H1 (cell line): ENCODE measurements around the gene PEX13. TPM values are rescaled to one million over a fixed set of nuclear protein-coding genes. Genes with fewer than 3 reads are reported as not detected.
A peak's percentile ranks its signal among the peaks of the same experiment; 100 is the strongest.

Experiments used
- CTCF ChIA-PET: fragments of 300-600 bp; sonication (Branson Sonifier 250); formaldehyde crosslinking; loops from one replicate; lab custom pipeline; 2021; ENCODE audit not compliant: partially characterized antibody; lab: Charles Lee
- POLR2A ChIA-PET: fragments of 300-600 bp; sonication (Branson Sonifier 250); formaldehyde crosslinking; loops from one replicate; lab custom pipeline; 2021; ENCODE audit warnings: inconsistent platforms; ENCODE audit not compliant: partially characterized antibody; lab: Charles Lee
- DNase-seq, 2 experiments: peaks; one replicate each; pipeline versions ENCODE4 v3.0.0 to v3.0.0-alpha.2; 2010 to 2022; ENCODE audit warnings: low spot score in 2 of 2, low read depth in 1 of 2, mixed read lengths in 1 of 2
- FAIRE-seq: peaks from 2 replicates; lab custom pipeline; 2011; peaks lifted over from hg19 to GRCh38; lab: Jason Lieb, UNC
- H2AFZ ChIP-seq: 2 replicates; pipeline ENCODE4 v1.8.1; 2012; ENCODE audit warnings: low read length, inconsistent platforms
- H2AK5ac ChIP-seq: 2 replicates; pipeline ENCODE4 v1.6.1; 2013; ENCODE audit warnings: low read depth, low read length
- H2BK120ac ChIP-seq: replicated peaks from 2 replicates; pipeline ENCODE3; 2013; ENCODE audit warnings: low read depth, low read length, inconsistent platforms
- H2BK12ac ChIP-seq: 2 replicates; pipeline ENCODE4 v1.6.1; 2013; ENCODE audit warnings: low read depth, low read length
- H2BK15ac ChIP-seq: 2 replicates; pipeline ENCODE4 v1.6.1; 2013; ENCODE audit warnings: low read length
- H2BK20ac ChIP-seq: 2 replicates; pipeline ENCODE4 v1.6.1; 2013; ENCODE audit warnings: low read length
- H2BK5ac ChIP-seq: 2 replicates; pipeline ENCODE4 v1.6.1; 2013; ENCODE audit warnings: low read depth, low read length
- H3K14ac ChIP-seq: 2 replicates; pipeline ENCODE4 v1.6.1; 2013; ENCODE audit warnings: inconsistent platforms; ENCODE audit not compliant: insufficient read length
- H3K18ac ChIP-seq: 2 replicates; pipeline ENCODE4 v1.6.1; 2013; ENCODE audit warnings: low read length; ENCODE audit errors: extremely low read depth
- H3K23ac ChIP-seq: 2 replicates; pipeline ENCODE4 v1.6.1; 2013; ENCODE audit warnings: inconsistent platforms; ENCODE audit not compliant: insufficient read length
- H3K23me2 ChIP-seq: 2 replicates; pipeline ENCODE4 v1.6.1; 2013; ENCODE audit warnings: low read depth, low read length
- H3K27ac ChIP-seq: 2 replicates; pipeline ENCODE4 v1.6.1; 2011; ENCODE audit warnings: low read depth, low read length, inconsistent platforms
- H3K27me3 ChIP-seq, 4 experiments: replicated peaks in 1 of 4; 1 replicate in 1 of 4; 2 replicates in 3 of 4; pipeline versions ENCODE4 v1.6.1 to v1.8.1; 2011 to 2013; ENCODE audit warnings: low read length in 3 of 4, mild to moderate bottlenecking in 3 of 4, inconsistent platforms in 2 of 4, mixed read lengths in 2 of 4, moderate library complexity in 1 of 4; ENCODE audit not compliant: control insufficient read depth in 3 of 4, insufficient read depth in 3 of 4; ENCODE audit errors: extremely low read depth in 1 of 4
- H3K36me3 ChIP-seq, 4 experiments: 2 replicates each; pipeline versions ENCODE4 v1.6.1 to v1.8.1; 2011 to 2013; ENCODE audit warnings: mild to moderate bottlenecking in 4 of 4, low read length in 3 of 4, moderate library complexity in 2 of 4, control low read depth in 1 of 4, inconsistent platforms in 1 of 4; ENCODE audit not compliant: insufficient read depth in 4 of 4, control insufficient read depth in 2 of 4
- H3K4ac ChIP-seq: replicated peaks from 2 replicates; pipeline ENCODE3; 2013; ENCODE audit warnings: low read length, low read depth, mixed read lengths, inconsistent platforms; ENCODE audit not compliant: insufficient read length
- H3K4me1 ChIP-seq, 4 experiments: replicated peaks in 1 of 4; 1 replicate in 1 of 4; 2 replicates in 3 of 4; pipeline versions ENCODE4 v1.6.1 to v1.8.1; 2011 to 2013; ENCODE audit warnings: low read length in 3 of 4, inconsistent platforms in 2 of 4, mixed read lengths in 1 of 4; ENCODE audit not compliant: insufficient read depth in 4 of 4, control insufficient read depth in 3 of 4
- H3K4me2 ChIP-seq, 2 experiments: 2 replicates each; pipeline versions ENCODE4 v1.6.1 to v1.8.1; 2011 to 2013; ENCODE audit warnings: low read depth in 2 of 2, low read length in 2 of 2, control low read depth in 1 of 2, inconsistent platforms in 1 of 2, mild to moderate bottlenecking in 1 of 2; ENCODE audit not compliant: insufficient read depth in 1 of 2
- H3K4me3 ChIP-seq, 4 experiments: fragments of 200-600, 300-600 bp in 1 of 4; sonication (generic), shearing (Covaris generic), sonication (Bioruptor Twin) in 1 of 4; 2 replicates each; pipeline versions ENCODE4 v1.5.1 to v1.8.1; 2011 to 2016; ENCODE audit warnings: low read length in 4 of 4, low read depth in 3 of 4, control low read depth in 2 of 4, inconsistent platforms in 2 of 4, mild to moderate bottlenecking in 2 of 4, mixed read lengths in 1 of 4, moderate library complexity in 1 of 4; ENCODE audit not compliant: insufficient read depth in 2 of 4; ENCODE audit errors: extremely low read depth in 1 of 4
- H3K56ac ChIP-seq: replicated peaks from 2 replicates; pipeline ENCODE3; 2013; ENCODE audit warnings: low read depth, mild to moderate bottlenecking, mixed read lengths, low read length, inconsistent platforms; ENCODE audit not compliant: insufficient read length
- H3K79me1 ChIP-seq: 2 replicates; pipeline ENCODE4 v1.6.1; 2013; ENCODE audit warnings: low read depth, low read length, control low read depth
- H3K79me2 ChIP-seq, 2 experiments: 2 replicates each; pipeline versions ENCODE4 v1.6.1 to v1.8.1; 2012 to 2013; ENCODE audit warnings: low read length in 2 of 2, mild to moderate bottlenecking in 2 of 2, inconsistent platforms in 1 of 2; ENCODE audit not compliant: insufficient read depth in 2 of 2, control insufficient read depth in 1 of 2
- H3K9ac ChIP-seq, 4 experiments: replicated peaks in 1 of 4; 1 replicate in 1 of 4; 2 replicates in 3 of 4; pipeline versions ENCODE4 v1.6.1 to v1.8.1; 2011 to 2013; ENCODE audit warnings: low read depth in 3 of 4, low read length in 3 of 4, control low read depth in 2 of 4, mild to moderate bottlenecking in 2 of 4, moderate library complexity in 2 of 4, inconsistent platforms in 1 of 4; ENCODE audit errors: extremely low read depth in 1 of 4
- H3K9me3 ChIP-seq, 2 experiments: 2 replicates each; pipeline versions ENCODE4 v1.6.1 to v1.8.1; 2012 to 2013; ENCODE audit warnings: mild to moderate bottlenecking in 2 of 2, moderate library complexity in 2 of 2, control low read depth in 1 of 2, inconsistent platforms in 1 of 2, low read depth in 1 of 2, low read length in 1 of 2, mixed read lengths in 1 of 2; ENCODE audit not compliant: insufficient read depth in 2 of 2
- H4K20me1 ChIP-seq, 2 experiments: replicated peaks in 1 of 2; 2 replicates each; pipeline versions ENCODE3 to v1.8.1; 2011 to 2013; ENCODE audit warnings: inconsistent platforms in 2 of 2, low read length in 2 of 2, mild to moderate bottlenecking in 1 of 2; ENCODE audit not compliant: insufficient read depth in 2 of 2, control insufficient read depth in 1 of 2
- H4K5ac ChIP-seq: 2 replicates; pipeline ENCODE4 v1.6.1; 2013; ENCODE audit warnings: low read length, low read depth, mixed read lengths, inconsistent platforms; ENCODE audit not compliant: insufficient read length
- H4K8ac ChIP-seq: 2 replicates; pipeline ENCODE4 v1.8.0; 2013; ENCODE audit warnings: mild to moderate bottlenecking, moderate library complexity, low read length, inconsistent platforms; ENCODE audit not compliant: insufficient read depth; ENCODE audit errors: extremely low read depth
- H4K91ac ChIP-seq: replicated peaks from 2 replicates; pipeline ENCODE3; 2013; ENCODE audit warnings: low read length, mixed read lengths, inconsistent platforms; ENCODE audit not compliant: insufficient read length
- ASH2L ChIP-seq: fragments of 200-600, 300-600 bp; sonication (generic); IDR thresholded peaks from one replicate; pipeline ENCODE4 v1.7.1; 2017; ENCODE audit warnings: low read length
- BRCA1 ChIP-seq: IDR thresholded peaks from 2 replicates; pipeline ENCODE4 v1.6.1; 2012; ENCODE audit warnings: low read depth, low read length, improper control_type of control experiment
- CBX5 ChIP-seq: fragments of 300-800, 300-1000 bp; sonication (generic); IDR thresholded peaks from 2 replicates; pipeline ENCODE4 v1.7.1; 2016; ENCODE audit warnings: antibody characterized with exemption, low read length, low read depth
- FOSL1 ChIP-seq: IDR thresholded peaks from 2 replicates; pipeline ENCODE4 v1.6.1; 2011; ENCODE audit warnings: mild to moderate bottlenecking, low read depth, low read length, moderate library complexity; ENCODE audit not compliant: insufficient read depth
- GTF2F1 ChIP-seq: IDR thresholded peaks from 2 replicates; pipeline ENCODE4 v1.6.1; 2012; ENCODE audit warnings: low read depth, low read length, improper control_type of control experiment, borderline replicate concordance
- JUND ChIP-seq: IDR thresholded peaks from 2 replicates; pipeline ENCODE4 v1.6.1; 2011; ENCODE audit warnings: mild to moderate bottlenecking, improper control_type of control experiment, low read length
- RFX5 ChIP-seq: IDR thresholded peaks from 2 replicates; pipeline ENCODE4 v1.6.1; 2011; ENCODE audit warnings: low read depth, low read length, improper control_type of control experiment, borderline replicate concordance
- RXRA ChIP-seq: IDR thresholded peaks from 2 replicates; pipeline ENCODE4 v1.6.1; 2011; ENCODE audit warnings: low read depth, mild to moderate bottlenecking, low read length, moderate library complexity; ENCODE audit not compliant: insufficient read depth
- SP4 ChIP-seq: IDR thresholded peaks from 2 replicates; pipeline ENCODE4 v1.6.1; 2012; ENCODE audit warnings: low read length, inconsistent platforms
- TAF7 ChIP-seq: optimal IDR thresholded peaks from 2 replicates; pipeline ENCODE3; 2011; ENCODE audit warnings: low read depth, mild to moderate bottlenecking, inconsistent platforms, low read length, moderate library complexity, borderline replicate concordance
- YY1 ChIP-seq: IDR thresholded peaks from 2 replicates; pipeline ENCODE4 v1.6.1; 2011; ENCODE audit warnings: low read depth, mild to moderate bottlenecking, low read length
- ZNF274 ChIP-seq: IDR thresholded peaks from 2 replicates; pipeline ENCODE4 v1.7.0; 2012; ENCODE audit warnings: low read length, borderline replicate concordance; ENCODE audit errors: extremely low read depth
- WGBS, 2 experiments: shearing (Covaris generic) in 1 of 2; methylation state at CpG; one replicate each; pipeline versions ENCODE4 v1.1.6 to v1.1.7; 2013 to 2015; ENCODE audit warnings: low lambda C conversion rate in 2 of 2, mixed read lengths in 2 of 2, inconsistent platforms in 1 of 2, low coverage in 1 of 2, missing lambda C conversion rate in 1 of 2; ENCODE audit not compliant: insufficient replicate concordance in 2 of 2, insufficient coverage in 1 of 2, insufficient read length in 1 of 2; ENCODE audit errors: extremely low coverage in 1 of 2, missing lambda C conversion rate in 1 of 2; 5-methylcytosine and 5-hydroxymethylcytosine counted together
- polyA plus RNA-seq, 7 experiments: library from polyadenylated mRNA; depleted of rRNA in 3 of 7; stranded (reverse) in 5 of 7; unstranded in 2 of 7; fragments of >200 nt in 5 of 7; fragments of 200-250 nt in 2 of 7; gene quantifications; 1 replicate in 5 of 7; 2 replicates in 1 of 7; 4 replicates in 1 of 7; pipeline versions ENCODE4 v1.2.1 to v1.2.3, GENCODE V29; 2011 to 2013; ENCODE audit warnings: missing spikeins in 2 of 7, mixed read lengths in 2 of 7
- total RNA-seq: library from RNA; stranded (reverse); fragmentation: NEBNext Ultra II Directional; extraction: Animal tissue kit (Norgen Biotek cat#: 25700); gene quantifications from 2 replicates; pipeline ENCODE4 v1.2.1, GENCODE V29; 2021
- TF ChIP-seq, protein P1 (sequence below), 3 experiments: IDR thresholded peaks; 1 replicate in 2 of 3; 2 replicates in 1 of 3; pipeline versions ENCODE4 v1.5.1 to v1.6.1; 2011; ENCODE audit warnings: low read length in 3 of 3, mild to moderate bottlenecking in 3 of 3, inconsistent platforms in 2 of 3, low read depth in 1 of 3, moderate library complexity in 1 of 3; ENCODE audit not compliant: insufficient read depth in 1 of 3; ENCODE audit errors: control extremely low read depth in 1 of 3

Gene PEX13
- total and polyA plus RNA-seq, 2 of the 8 experiments (the other 6 are each of a cell fraction or from before 2014, with no cell fraction given) = 16.8 to 22.3 TPM

DNA sequence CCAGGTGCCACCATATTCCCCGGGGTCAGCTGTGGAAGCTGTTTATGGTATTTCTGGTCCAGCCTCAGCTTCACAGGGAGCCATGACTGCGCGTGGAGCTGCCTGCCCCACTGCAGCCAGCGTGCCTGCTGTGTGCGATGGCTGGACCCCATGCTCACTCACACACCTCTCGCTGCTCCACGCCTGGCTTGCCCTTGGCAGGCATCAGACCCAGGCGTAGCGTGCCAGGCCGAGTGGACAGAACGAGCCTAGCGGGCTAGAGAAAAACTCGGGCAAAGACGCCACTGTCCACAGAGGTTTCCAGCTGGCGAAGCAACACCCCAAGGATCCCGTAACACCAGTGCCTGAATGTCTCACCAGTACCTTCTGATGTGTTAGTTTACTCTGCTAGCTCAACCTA is 42.9 kb upstream of the PEX13 start:
- Histone ChIP-seq H2AFZ (no peak overlapping the region), H3K9me3 (no peaks in the 10 kb centered on the region), H3K18ac (no peak overlapping the region), H3K27ac (no peak overlapping the region), H3K14ac (no peak overlapping the region), H3K4ac (no peak overlapping the region), H2BK120ac (no peak overlapping the region), H3K4me2 (no peak overlapping the region), H3K36me3 (no peaks in the 10 kb centered on the region), H3K4me1 (no peaks in the 10 kb centered on the region; a peak in 1 of 7 replicates), H2BK15ac (no peak overlapping the region), H3K23ac (no peak overlapping the region), H3K9ac (no peak overlapping the region), H2BK5ac (peak overlapping the region; percentile 27; the same call in 1 of the 2 replicates), H4K20me1 (peaks cover 0 to 1% of the 10 kb centered on the region in 2 experiments), H2AK5ac (no peak overlapping the region), H2BK20ac (no peak overlapping the region), H3K4me3 (no peak overlapping the region), H3K79me2 (no peaks in the 10 kb centered on the region), H3K27me3 (no peaks in the 10 kb centered on the region), H3K56ac (no peak overlapping the region), H3K79me1 (no peaks in the 10 kb centered on the region), H4K91ac (no peak overlapping the region), H2BK12ac (no peak overlapping the region), H3K23me2 (no peaks in the 10 kb centered on the region), H4K5ac (no peak overlapping the region), H4K8ac (no peak overlapping the region)
- WGBS, 2 experiments = 91% methylated on average over 16 of the region's 16 CpGs; no CpG with 5 or more reads in 1 of the 2 experiments
- CTCF ChIA-PET = interaction anchor here (0.6 to 1.3 kb wide), 3 partner anchors 24 to 169 kb away, joined by 3 to 8 read pairs (median 4); no protein-coding TSS in a partner anchor
- no peak for DNase-seq
- FAIRE-seq = no peak
- POLR2A ChIA-PET = no interaction called here
- TF ChIP-seq YY1 = no peak
- TF ChIP-seq RFX5 = no peak
- no peak for TF ChIP-seq FOSL1
- no peak for TF ChIP-seq CBX5
- TF ChIP-seq ASH2L = no peak
- no peak for TF ChIP-seq RXRA
- no peak for TF ChIP-seq BRCA1
- no peak for TF ChIP-seq SP4
- no peak for TF ChIP-seq ZNF274
- TF ChIP-seq, protein P1, sequence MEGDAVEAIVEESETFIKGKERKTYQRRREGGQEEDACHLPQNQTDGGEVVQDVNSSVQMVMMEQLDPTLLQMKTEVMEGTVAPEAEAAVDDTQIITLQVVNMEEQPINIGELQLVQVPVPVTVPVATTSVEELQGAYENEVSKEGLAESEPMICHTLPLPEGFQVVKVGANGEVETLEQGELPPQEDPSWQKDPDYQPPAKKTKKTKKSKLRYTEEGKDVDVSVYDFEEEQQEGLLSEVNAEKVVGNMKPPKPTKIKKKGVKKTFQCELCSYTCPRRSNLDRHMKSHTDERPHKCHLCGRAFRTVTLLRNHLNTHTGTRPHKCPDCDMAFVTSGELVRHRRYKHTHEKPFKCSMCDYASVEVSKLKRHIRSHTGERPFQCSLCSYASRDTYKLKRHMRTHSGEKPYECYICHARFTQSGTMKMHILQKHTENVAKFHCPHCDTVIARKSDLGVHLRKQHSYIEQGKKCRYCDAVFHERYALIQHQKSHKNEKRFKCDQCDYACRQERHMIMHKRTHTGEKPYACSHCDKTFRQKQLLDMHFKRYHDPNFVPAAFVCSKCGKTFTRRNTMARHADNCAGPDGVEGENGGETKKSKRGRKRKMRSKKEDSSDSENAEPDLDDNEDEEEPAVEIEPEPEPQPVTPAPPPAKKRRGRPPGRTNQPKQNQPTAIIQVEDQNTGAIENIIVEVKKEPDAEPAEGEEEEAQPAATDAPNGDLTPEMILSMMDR (IDR thresholded peaks at IDR 0.05; ENCODE audit: control extremely low read depth in 1 of 3, insufficient read depth in 1 of 3, low read depth in 1 of 3, low read length in 3 of 3) = no peak
- TF ChIP-seq TAF7 = no peak
- no peak for TF ChIP-seq GTF2F1
- TF ChIP-seq JUND = no peak
